ENCODE data around the gene SETD5.

The SETD5 gene

DNA sequence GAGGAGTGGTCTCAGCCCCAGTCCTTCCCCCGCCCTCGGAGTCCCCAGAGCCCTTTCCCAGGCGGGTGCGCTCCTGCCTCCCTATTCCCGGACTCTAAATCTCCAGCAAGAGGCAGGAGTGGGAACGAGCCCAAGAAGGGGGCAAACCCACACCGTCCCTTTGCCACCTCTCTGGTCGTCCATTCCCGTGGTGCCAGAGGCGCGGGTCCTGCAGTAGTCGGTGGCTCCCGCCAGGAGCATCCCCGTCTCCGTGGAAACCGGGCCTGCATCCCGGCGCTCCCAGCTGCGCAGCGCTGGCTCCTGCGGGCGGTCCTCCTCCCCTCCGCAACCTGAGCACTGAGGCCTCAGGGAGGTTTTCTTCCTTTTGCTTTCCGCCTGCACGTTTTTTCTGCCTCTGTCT lies 111.4 kb downstream of the SETD5 start:
- DNase-seq (ENCODE audit: low read depth) = no peak
- H3K4me3 ChIP-seq (ENCODE audit: low read depth, low read length) = no peak overlapping the region
- no peak for TF ChIP-seq CTCF (IDR thresholded peaks at IDR 0.05; ENCODE audit: insufficient read depth, low read depth, low read length, missing control alignments)

- no peak for DNase-seq (ENCODE audit: low read depth)
- no peak for TF ChIP-seq CTCF (IDR thresholded peaks at IDR 0.05; ENCODE audit: insufficient read depth, low read depth, low read length, missing control alignments)
- H3K4me3 ChIP-seq (ENCODE audit: low read depth, low read length) = no peak overlapping the region
These were observed 115.1 kb downstream of the SETD5 start for GRCh38 chr3:9512456-9513045.

DNA sequence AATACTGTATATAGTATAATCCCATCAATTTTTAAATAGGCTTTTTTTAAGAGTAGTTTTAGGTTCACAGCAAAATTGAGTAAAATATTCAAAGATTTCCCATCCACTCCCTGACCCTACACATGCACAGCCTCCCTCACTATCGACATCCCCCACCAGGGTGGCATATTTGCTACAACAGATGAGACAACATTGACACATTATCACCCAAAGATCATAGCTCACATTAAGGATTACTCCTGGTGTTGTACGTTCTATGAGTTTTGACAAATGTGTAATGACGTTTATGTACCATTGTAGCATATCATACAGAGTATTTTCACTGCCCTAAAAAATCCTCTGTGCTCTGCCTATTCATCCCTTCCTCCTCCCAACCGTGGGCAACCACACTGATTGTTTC lies 116.9 kb downstream of the SETD5 start:
- no peak overlapping the region for H3K4me3 ChIP-seq (ENCODE audit: low read depth, low read length)
- DNase-seq (ENCODE audit: low read depth) = no peak
- TF ChIP-seq CTCF (IDR thresholded peaks at IDR 0.05; ENCODE audit: insufficient read depth, low read depth, low read length, missing control alignments) = no peak

DNA sequence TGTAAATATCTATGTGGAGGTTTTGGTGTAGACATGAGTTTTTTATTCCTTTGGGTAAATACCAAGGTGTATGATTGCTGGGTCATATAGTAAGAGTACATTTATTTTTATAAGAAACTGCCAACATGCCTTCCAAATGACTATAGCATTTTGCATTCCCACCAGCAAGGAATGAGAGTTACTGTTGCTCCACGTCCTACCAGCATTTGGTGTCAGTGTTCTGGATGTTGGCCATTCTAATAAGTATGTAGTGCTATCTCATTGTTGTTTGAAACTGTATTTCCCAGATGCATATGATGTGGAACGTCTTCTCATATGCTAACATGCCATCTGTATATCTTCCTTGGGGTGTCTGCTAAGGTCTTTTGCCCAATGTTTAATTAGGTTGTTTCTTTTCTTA lies 117.5 kb downstream of the SETD5 start:
- no peak for DNase-seq (ENCODE audit: low read depth)
- no peak for TF ChIP-seq CTCF (IDR thresholded peaks at IDR 0.05; ENCODE audit: insufficient read depth, low read depth, low read length, missing control alignments)
- H3K4me3 ChIP-seq (ENCODE audit: low read depth, low read length) = no peak overlapping the region

GRCh38 chr3:9525078-9525477 lies 127.7 kb downstream of the SETD5 start:
- no peak for TF ChIP-seq CTCF (IDR thresholded peaks at IDR 0.05; ENCODE audit: insufficient read depth, low read depth, low read length, missing control alignments)
- H3K4me3 ChIP-seq (ENCODE audit: low read depth, low read length) = no peak overlapping the region
- DNase-seq (ENCODE audit: low read depth) = no peak
